GM12891 (cell line): ENCODE measurements around the gene CHPF2.

Experiments used
- DNase-seq: peaks from one replicate; pipeline ENCODE4 v3.0.0; 2011; ENCODE audit warnings: low spot score; ENCODE audit not compliant: insufficient read length
- FAIRE-seq: peaks from 2 replicates; lab custom pipeline; 2011; peaks lifted over from hg19 to GRCh38; lab: Jason Lieb, UNC
- PAX5 ChIP-seq: IDR thresholded peaks from 2 replicates; pipeline ENCODE4 v1.6.1; 2011; ENCODE audit warnings: low read length, moderate library complexity, mild to moderate bottlenecking; ENCODE audit not compliant: insufficient read depth, severe bottlenecking
- POLR2A ChIP-seq: IDR thresholded peaks from 2 replicates; pipeline ENCODE4 v1.6.1; 2011; ENCODE audit warnings: low read depth, low read length, control low read depth
- POLR2AphosphoS5 ChIP-seq: IDR thresholded peaks from 2 replicates; pipeline ENCODE4 v1.6.1; 2011; ENCODE audit warnings: low read depth, low read length, control low read depth
- POU2F2 ChIP-seq: IDR thresholded peaks from 2 replicates; pipeline ENCODE4 v1.6.1; 2011; ENCODE audit warnings: low read depth, mild to moderate bottlenecking, control low read depth, low read length, moderate library complexity
- SPI1 ChIP-seq: IDR thresholded peaks from 2 replicates; pipeline ENCODE4 v1.6.1; 2011; ENCODE audit warnings: low read depth, low read length, control low read depth
- TAF1 ChIP-seq: IDR thresholded peaks from 2 replicates; pipeline ENCODE4 v1.6.1; 2011; ENCODE audit warnings: low read depth, low read length, control low read depth

Gene CHPF2

GRCh38 chr7:151193203-151193978 lies 38.9 kb upstream of the CHPF2 start:
- no peak for TF ChIP-seq PAX5
- TF ChIP-seq SPI1 = no peak
- TF ChIP-seq TAF1 = no peak
- TF ChIP-seq POLR2A = no peak
- no peak for TF ChIP-seq POU2F2
- no peak for TF ChIP-seq POLR2AphosphoS5

GRCh38 chr7:151194188-151194587 lies 38.1 kb upstream of the CHPF2 start:
- FAIRE-seq (no peak), DNase-seq (no peak)
- TF ChIP-seq SPI1 = no peak
- TF ChIP-seq PAX5 = no peak
- no peak for TF ChIP-seq POU2F2
- no peak for TF ChIP-seq POLR2A
- no peak for TF ChIP-seq POLR2AphosphoS5

More at GRCh38 chr7:151193203-151193978, 38.9 kb upstream of the CHPF2 start:
- DNase-seq (no peak), FAIRE-seq (no peak)

- FAIRE-seq = no peak
- TF ChIP-seq POLR2A = no peak
- TF ChIP-seq TAF1 = no peak
- TF ChIP-seq POLR2AphosphoS5 = no peak
- TF ChIP-seq POU2F2 = no peak
- TF ChIP-seq SPI1 = no peak
- TF ChIP-seq PAX5 = no peak
These were observed 36.5 kb upstream of the CHPF2 start for GRCh38 chr7:151195616-151196450.

GRCh38 chr7:151197932-151198331 lies 34.4 kb upstream of the CHPF2 start:
- TF ChIP-seq POLR2A = no peak
- no peak for TF ChIP-seq TAF1
- TF ChIP-seq SPI1 = no peak
- TF ChIP-seq PAX5 = no peak
- TF ChIP-seq POU2F2 = no peak
- no peak for TF ChIP-seq POLR2AphosphoS5
- DNase-seq = no peak
- no peak for FAIRE-seq

More at GRCh38 chr7:151195616-151196450, 36.5 kb upstream of the CHPF2 start:
- DNase-seq = no peak

GRCh38 chr7:151198945-151199848 lies 33.1 kb upstream of the CHPF2 start:
- TF ChIP-seq PAX5 (no peak), POLR2AphosphoS5 (no peak), POU2F2 (no peak), TAF1 (no peak), POLR2A (no peak), SPI1 (no peak)
- DNase-seq = no peak
- no peak for FAIRE-seq

GRCh38 chr7:151201344-151201743 lies 30.9 kb upstream of the CHPF2 start:
- DNase-seq (no peak), FAIRE-seq (no peak)
- TF ChIP-seq SPI1 (no peak), PAX5 (no peak), POU2F2 (no peak), POLR2A (no peak), POLR2AphosphoS5 (no peak)

GRCh38 chr7:151201751-151202150 lies 30.5 kb upstream of the CHPF2 start:
- TF ChIP-seq TAF1 = no peak
- no peak for TF ChIP-seq POLR2A
- no peak for TF ChIP-seq POLR2AphosphoS5
- TF ChIP-seq SPI1 = no peak
- TF ChIP-seq PAX5 = no peak
- TF ChIP-seq POU2F2 = no peak
- DNase-seq (no peak), FAIRE-seq (no peak)

GRCh38 chr7:151202836-151203235 lies 29.4 kb upstream of the CHPF2 start:
- FAIRE-seq = no peak
- no peak for DNase-seq
- TF ChIP-seq PAX5 = no peak
- TF ChIP-seq SPI1 = no peak
- no peak for TF ChIP-seq POLR2A
- TF ChIP-seq POLR2AphosphoS5 = no peak
- TF ChIP-seq TAF1 = no peak
- TF ChIP-seq POU2F2 = no peak

- FAIRE-seq = no peak
- TF ChIP-seq POLR2A = no peak
- no peak for TF ChIP-seq POU2F2
- no peak for TF ChIP-seq PAX5
- no peak for TF ChIP-seq POLR2AphosphoS5
- TF ChIP-seq TAF1 = no peak
- TF ChIP-seq SPI1 = no peak
These were observed 27.8 kb upstream of the CHPF2 start for GRCh38 chr7:151204383-151205032.

More at GRCh38 chr7:151204383-151205032, 27.8 kb upstream of the CHPF2 start:
- no peak for DNase-seq
